Panc1 (cell line): ENCODE data around the gene S100PBP. TPM values are rescaled to one million over a fixed set of nuclear protein-coding genes. Genes with fewer than 3 reads are reported as not detected.

Experiments
- ATAC-seq: fragments of 200-7000 bp; cut with Tn5 transposase; 2 replicates; pipeline ENCODE4 v1.9.1; 2020; ENCODE audit warnings: mild to moderate bottlenecking, moderate library complexity
- BruUV-seq: library from RNA; stranded (reverse); fragments of 400-500 nt; replicated peaks from 2 replicates; lab custom pipeline; 2021; lab: Mats Ljungman, UMichigan
- CTCF ChIA-PET: fragments of 300-600 bp; sonication (Branson Sonifier 250); formaldehyde crosslinking; loops from one replicate; lab custom pipeline; 2022; ENCODE audit warnings: antibody characterized with exemption; lab: Charles Lee
- POLR2A ChIA-PET: fragments of 300-600 bp; sonication (Branson Sonifier 250); formaldehyde crosslinking; loops from one replicate; lab custom pipeline; 2022; ENCODE audit warnings: antibody characterized with exemption; lab: Charles Lee
- DNase-seq: peaks from one replicate; pipeline ENCODE4 v3.0.0-alpha.2; 2010; ENCODE audit warnings: low read depth, low spot score
- H3K27ac ChIP-seq: 2 replicates; pipeline ENCODE4 v1.5.1; 2011; ENCODE audit warnings: mild to moderate bottlenecking, low read length, inconsistent platforms
- H3K27me3 ChIP-seq: fragments of 200-500 bp; sonication (Bioruptor generic); 2 replicates; pipeline ENCODE4 v1.6.0; 2014; ENCODE audit warnings: low read length, inconsistent platforms; ENCODE audit not compliant: control insufficient read depth, insufficient read depth
- H3K36me3 ChIP-seq: fragments of 200-500 bp; sonication (Bioruptor generic); 2 replicates; pipeline ENCODE4 v1.5.1; 2014; ENCODE audit warnings: inconsistent platforms, mild to moderate bottlenecking, low read length, moderate library complexity; ENCODE audit not compliant: control insufficient read depth, insufficient read depth
- H3K4me1 ChIP-seq: 2 replicates; pipeline ENCODE4 v1.5.1; 2011; ENCODE audit warnings: inconsistent platforms, mild to moderate bottlenecking, low read length, moderate library complexity; ENCODE audit not compliant: control insufficient read depth, insufficient read depth
- H3K4me3 ChIP-seq, 2 experiments: 2 replicates each; pipeline ENCODE4 v1.5.1; 2011 to 2012; ENCODE audit warnings: low read depth in 2 of 2, low read length in 2 of 2, mild to moderate bottlenecking in 2 of 2, inconsistent platforms in 1 of 2, moderate library complexity in 1 of 2
- H3K9me3 ChIP-seq: fragments of 200-500 bp; sonication (Bioruptor generic); 2 replicates; pipeline ENCODE4 v1.5.1; 2014; ENCODE audit warnings: low read depth, mild to moderate bottlenecking, inconsistent platforms, low read length, moderate library complexity; ENCODE audit not compliant: control insufficient read depth, insufficient read depth
- POLR2AphosphoS5 ChIP-seq: IDR thresholded peaks from 2 replicates; pipeline ENCODE4 v1.6.1; 2012; ENCODE audit warnings: mild to moderate bottlenecking, low read depth, low read length, moderate library complexity
- SIN3A ChIP-seq: IDR thresholded peaks from 2 replicates; pipeline ENCODE4 v1.6.1; 2012; ENCODE audit warnings: low read depth, mild to moderate bottlenecking, low read length, moderate library complexity, borderline replicate concordance; ENCODE audit not compliant: insufficient read depth
- TCF7L2 ChIP-seq: IDR thresholded peaks from 2 replicates; pipeline ENCODE4 v1.6.1; 2011; ENCODE audit warnings: mild to moderate bottlenecking, low read depth, low read length, inconsistent platforms
- in situ Hi-C: cut with HindIII; loops from 2 replicates; pipeline ENCODE4 v1.10.0; 2016; ENCODE audit warnings: low sequenced_read_pairs, low pct_unique_long_range_greater_than_20kb
- intact Hi-C: fragments of 100-400 bp; cut with micrococcal nuclease; formaldehyde crosslinking; loops from one replicate; pipeline ENCODE4 v1.10.0; 2022; ENCODE audit not compliant: unreplicated experiment
- total RNA-seq: library from RNA; stranded (reverse); gene quantifications from one replicate; pipeline ENCODE4 v1.2.1, GENCODE V29; 2021; ENCODE audit not compliant: unreplicated experiment
- TF ChIP-seq, protein P1 (sequence below): fragments of 450-650 bp; IDR thresholded peaks from 2 replicates; pipeline ENCODE4 v1.5.1; 2017; ENCODE audit warnings: mild to moderate bottlenecking
- TF ChIP-seq, protein P2 (sequence below), 2 experiments: IDR thresholded peaks; 2 replicates each; pipeline ENCODE4 v1.6.1; 2011 to 2012; ENCODE audit warnings: low read depth in 2 of 2, control low read depth in 1 of 2, low read length in 1 of 2, mild to moderate bottlenecking in 1 of 2, moderate library complexity in 1 of 2; ENCODE audit not compliant: insufficient read depth in 1 of 2

Gene S100PBP
- total RNA-seq, 1 experiment from 2014 or later = 55.4 TPM

DNA sequence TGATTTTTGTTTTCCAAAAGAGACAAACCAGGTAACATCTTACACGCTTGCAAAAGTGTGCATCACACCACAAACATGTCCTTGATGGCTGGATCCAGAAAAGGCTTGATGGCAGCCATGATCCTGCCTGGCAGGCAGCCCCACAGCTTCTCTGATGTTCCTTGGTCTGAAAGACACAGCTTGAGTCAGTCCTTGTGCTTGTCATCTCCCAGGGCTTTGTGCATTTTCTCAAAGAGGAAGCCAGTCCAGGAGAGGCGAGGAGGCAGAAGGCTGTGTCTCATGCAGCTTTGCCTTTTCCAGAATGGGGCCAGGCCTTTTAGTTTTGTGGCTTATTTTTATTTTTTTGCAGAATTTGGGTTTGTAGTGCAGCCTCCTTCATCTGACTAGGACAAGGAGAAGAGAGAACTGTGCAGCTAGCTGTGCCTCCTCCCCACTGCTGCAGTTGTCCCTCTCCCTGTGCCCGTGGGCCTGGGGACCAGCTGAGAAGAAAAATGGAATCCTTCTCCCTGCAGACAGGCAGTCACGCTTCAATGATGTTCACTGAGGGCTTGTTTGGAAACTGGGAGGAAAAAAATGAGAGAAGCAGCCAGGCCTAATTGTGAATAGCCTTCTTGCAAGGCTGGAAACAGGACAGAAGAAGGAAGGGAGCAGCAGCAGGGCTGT is 45.9 kb downstream of the S100PBP start:
- Histone ChIP-seq H3K27ac (no peak overlapping the region), H3K4me1 (no peaks in the 10 kb centered on the region), H3K4me3 (no peak overlapping the region), H3K27me3 (no peaks in the 10 kb centered on the region), H3K9me3 (no peaks in the 10 kb centered on the region), H3K36me3 (peaks cover 5% of the 10 kb centered on the region)
- no TSS peak for BruUV-seq
- ChIA-PET CTCF (no interaction called here), POLR2A (no interaction called here)
- in situ Hi-C loops = no loop called here
- intact Hi-C loops = no loop called here
- TF ChIP-seq, protein P1, sequence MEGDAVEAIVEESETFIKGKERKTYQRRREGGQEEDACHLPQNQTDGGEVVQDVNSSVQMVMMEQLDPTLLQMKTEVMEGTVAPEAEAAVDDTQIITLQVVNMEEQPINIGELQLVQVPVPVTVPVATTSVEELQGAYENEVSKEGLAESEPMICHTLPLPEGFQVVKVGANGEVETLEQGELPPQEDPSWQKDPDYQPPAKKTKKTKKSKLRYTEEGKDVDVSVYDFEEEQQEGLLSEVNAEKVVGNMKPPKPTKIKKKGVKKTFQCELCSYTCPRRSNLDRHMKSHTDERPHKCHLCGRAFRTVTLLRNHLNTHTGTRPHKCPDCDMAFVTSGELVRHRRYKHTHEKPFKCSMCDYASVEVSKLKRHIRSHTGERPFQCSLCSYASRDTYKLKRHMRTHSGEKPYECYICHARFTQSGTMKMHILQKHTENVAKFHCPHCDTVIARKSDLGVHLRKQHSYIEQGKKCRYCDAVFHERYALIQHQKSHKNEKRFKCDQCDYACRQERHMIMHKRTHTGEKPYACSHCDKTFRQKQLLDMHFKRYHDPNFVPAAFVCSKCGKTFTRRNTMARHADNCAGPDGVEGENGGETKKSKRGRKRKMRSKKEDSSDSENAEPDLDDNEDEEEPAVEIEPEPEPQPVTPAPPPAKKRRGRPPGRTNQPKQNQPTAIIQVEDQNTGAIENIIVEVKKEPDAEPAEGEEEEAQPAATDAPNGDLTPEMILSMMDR = no peak
- TF ChIP-seq SIN3A = no peak
- no peak for TF ChIP-seq TCF7L2
- TF ChIP-seq POLR2AphosphoS5 = no peak
- TF ChIP-seq, protein P2, sequence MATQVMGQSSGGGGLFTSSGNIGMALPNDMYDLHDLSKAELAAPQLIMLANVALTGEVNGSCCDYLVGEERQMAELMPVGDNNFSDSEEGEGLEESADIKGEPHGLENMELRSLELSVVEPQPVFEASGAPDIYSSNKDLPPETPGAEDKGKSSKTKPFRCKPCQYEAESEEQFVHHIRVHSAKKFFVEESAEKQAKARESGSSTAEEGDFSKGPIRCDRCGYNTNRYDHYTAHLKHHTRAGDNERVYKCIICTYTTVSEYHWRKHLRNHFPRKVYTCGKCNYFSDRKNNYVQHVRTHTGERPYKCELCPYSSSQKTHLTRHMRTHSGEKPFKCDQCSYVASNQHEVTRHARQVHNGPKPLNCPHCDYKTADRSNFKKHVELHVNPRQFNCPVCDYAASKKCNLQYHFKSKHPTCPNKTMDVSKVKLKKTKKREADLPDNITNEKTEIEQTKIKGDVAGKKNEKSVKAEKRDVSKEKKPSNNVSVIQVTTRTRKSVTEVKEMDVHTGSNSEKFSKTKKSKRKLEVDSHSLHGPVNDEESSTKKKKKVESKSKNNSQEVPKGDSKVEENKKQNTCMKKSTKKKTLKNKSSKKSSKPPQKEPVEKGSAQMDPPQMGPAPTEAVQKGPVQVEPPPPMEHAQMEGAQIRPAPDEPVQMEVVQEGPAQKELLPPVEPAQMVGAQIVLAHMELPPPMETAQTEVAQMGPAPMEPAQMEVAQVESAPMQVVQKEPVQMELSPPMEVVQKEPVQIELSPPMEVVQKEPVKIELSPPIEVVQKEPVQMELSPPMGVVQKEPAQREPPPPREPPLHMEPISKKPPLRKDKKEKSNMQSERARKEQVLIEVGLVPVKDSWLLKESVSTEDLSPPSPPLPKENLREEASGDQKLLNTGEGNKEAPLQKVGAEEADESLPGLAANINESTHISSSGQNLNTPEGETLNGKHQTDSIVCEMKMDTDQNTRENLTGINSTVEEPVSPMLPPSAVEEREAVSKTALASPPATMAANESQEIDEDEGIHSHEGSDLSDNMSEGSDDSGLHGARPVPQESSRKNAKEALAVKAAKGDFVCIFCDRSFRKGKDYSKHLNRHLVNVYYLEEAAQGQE (IDR thresholded peaks at IDR 0.05; ENCODE audit: insufficient read depth in 1 of 2, low read depth in 2 of 2, low read length in 1 of 2) = no peak
- no peak for ATAC-seq
- DNase-seq = no peak

DNA sequence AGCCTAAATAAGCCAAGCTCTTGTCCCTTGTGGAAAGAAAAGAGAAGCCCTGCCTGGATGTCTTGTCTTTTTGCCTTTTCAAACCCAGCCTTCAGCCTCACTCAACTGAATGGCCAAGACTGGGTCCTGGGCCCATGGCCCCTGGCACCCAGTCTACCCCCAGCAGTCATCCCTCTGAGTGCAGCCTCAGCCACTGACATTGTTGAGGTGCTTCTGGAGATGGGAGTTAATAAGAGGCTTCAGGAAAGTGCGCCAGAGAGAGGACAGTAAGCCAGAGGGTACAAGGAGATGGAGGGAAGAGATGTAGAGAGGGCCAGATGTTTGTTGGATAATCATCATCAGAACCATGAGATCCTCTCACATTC is 46.4 kb downstream of the S100PBP start:
- TF ChIP-seq, protein P2 (IDR thresholded peaks at IDR 0.05; ENCODE audit: insufficient read depth in 1 of 2, low read depth in 2 of 2, low read length in 1 of 2) = no peak
- no peak for TF ChIP-seq TCF7L2
- no peak for TF ChIP-seq SIN3A
- no peak for TF ChIP-seq POLR2AphosphoS5
- TF ChIP-seq, protein P1 = no peak
- DNase-seq (no peak), ATAC-seq (no peak)
- intact Hi-C loops (no loop called here), in situ Hi-C loops (no loop called here)
- no peaks in the 10 kb centered on the region for H3K9me3 ChIP-seq
- CTCF ChIA-PET = no interaction called here
- no peaks in the 10 kb centered on the region for H3K27me3 ChIP-seq
- BruUV-seq = no TSS peak
- H3K36me3 ChIP-seq = peaks cover 2% of the 10 kb centered on the region; the same call in 1 of the 2 replicates
- H3K4me3 ChIP-seq = no peak overlapping the region
- POLR2A ChIA-PET = no interaction called here
- H3K27ac ChIP-seq = no peak overlapping the region
- no peaks in the 10 kb centered on the region for H3K4me1 ChIP-seq
